ENCODE measurements around the gene CARD11.

CARD11 gene

GRCh38 chr7:2872296-2872874 lies 171.3 kb downstream of the CARD11 start:
- no peak for DNase-seq (ENCODE audit: low spot score)

- peak; percentile 63 for DNase-seq (ENCODE audit: low spot score)
Measured at GRCh38 chr7:2870471-2870931, 173.2 kb downstream of the CARD11 start.

- no peak for DNase-seq (ENCODE audit: low spot score)
Measured at GRCh38 chr7:2869981-2870380, 173.7 kb downstream of the CARD11 start.

GRCh38 chr7:2866601-2867000 lies 177.1 kb downstream of the CARD11 start:
- DNase-seq (ENCODE audit: low spot score) = no peak

- peak; percentile 66 for DNase-seq (ENCODE audit: low spot score)
Measured at GRCh38 chr7:2864999-2865670, 178.5 kb downstream of the CARD11 start.

GRCh38 chr7:2864204-2864985 lies 179.3 kb downstream of the CARD11 start:
- DNase-seq (ENCODE audit: low spot score) = no peak

GRCh38 chr7:2863461-2864066 lies 180.1 kb downstream of the CARD11 start:
- peak; percentile 78 for DNase-seq (ENCODE audit: low spot score)

GRCh38 chr7:2862831-2863361 lies 180.8 kb downstream of the CARD11 start:
- no peak for DNase-seq (ENCODE audit: low spot score)

GRCh38 chr7:2861509-2861908 lies 182.2 kb downstream of the CARD11 start:
- no peak for DNase-seq (ENCODE audit: low spot score)

GRCh38 chr7:2860627-2861133 lies 183.0 kb downstream of the CARD11 start:
- DNase-seq (ENCODE audit: low spot score) = no peak

- no peak for DNase-seq (ENCODE audit: low spot score)
Measured at GRCh38 chr7:2859952-2860351, 183.7 kb downstream of the CARD11 start.

GRCh38 chr7:2858621-2859020 lies 185.0 kb downstream of the CARD11 start:
- no peak for DNase-seq (ENCODE audit: low spot score)

- DNase-seq (ENCODE audit: low spot score) = no peak
Measured at GRCh38 chr7:2856388-2857169, 187.1 kb downstream of the CARD11 start.
